ENCODE data around the gene OR2A5.
"Not testable (repeated sequence)": the region's sequence is repeated elsewhere in the genome, so short reads cannot be mapped to it uniquely, and the experiment has no call there.

Gene OR2A5, protein sequence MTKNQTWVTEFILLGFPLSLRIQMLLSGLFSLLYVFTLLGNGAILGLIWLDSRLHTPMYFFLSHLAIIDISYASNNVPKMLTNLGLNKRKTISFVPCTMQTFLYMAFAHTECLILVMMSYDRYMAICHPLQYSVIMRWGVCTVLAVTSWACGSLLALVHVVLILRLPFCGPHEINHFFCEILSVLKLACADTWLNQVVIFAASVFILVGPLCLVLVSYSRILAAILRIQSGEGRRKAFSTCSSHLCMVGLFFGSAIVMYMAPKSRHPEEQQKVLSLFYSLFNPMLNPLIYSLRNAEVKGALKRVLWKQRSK

DNA sequence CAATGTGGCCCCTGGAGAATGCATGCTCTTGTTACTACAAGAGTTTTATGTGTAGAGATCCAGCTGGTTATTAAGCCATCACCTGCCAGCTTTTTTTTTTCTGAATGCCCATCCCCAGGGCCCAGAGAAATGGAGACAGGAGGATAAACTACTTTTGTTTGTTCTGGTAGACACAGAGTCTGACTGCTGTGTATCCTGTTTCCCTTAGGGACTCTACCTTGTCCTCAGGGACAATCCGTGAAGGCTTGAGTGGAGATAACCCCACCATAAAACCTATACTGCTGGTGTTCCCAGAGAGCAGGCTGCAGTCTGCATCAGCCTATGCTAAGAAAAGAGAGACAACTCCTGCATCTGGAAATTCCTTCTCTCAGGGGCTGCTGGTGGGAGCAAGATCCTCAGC lies at the start of gene OR2A5:
Gene OR2A5 (plus strand): TSS at position 301 of the 400 bp plus-strand sequence. CDS start 1,454 bp downstream, outside the sequence.
- Histone ChIP-seq H3K27me3 (ENCODE audit: control insufficient read depth, insufficient read depth, low read length) (no peaks in the 10 kb centered on the region), H3K36me3 (ENCODE audit: control insufficient read depth, insufficient read depth, low read length) (no peaks in the 10 kb centered on the region), H3K4me1 (ENCODE audit: control insufficient read depth, insufficient read depth, low read length) (no peaks in the 10 kb centered on the region), H3K4me3 (ENCODE audit: low read length) (no peak within 1 kb of the TSS), H3K27ac (ENCODE audit: low read depth, low read length) (no peak within 1 kb of the TSS), H3K9ac (ENCODE audit: low read length) (no peak within 1 kb of the TSS)

DNA sequence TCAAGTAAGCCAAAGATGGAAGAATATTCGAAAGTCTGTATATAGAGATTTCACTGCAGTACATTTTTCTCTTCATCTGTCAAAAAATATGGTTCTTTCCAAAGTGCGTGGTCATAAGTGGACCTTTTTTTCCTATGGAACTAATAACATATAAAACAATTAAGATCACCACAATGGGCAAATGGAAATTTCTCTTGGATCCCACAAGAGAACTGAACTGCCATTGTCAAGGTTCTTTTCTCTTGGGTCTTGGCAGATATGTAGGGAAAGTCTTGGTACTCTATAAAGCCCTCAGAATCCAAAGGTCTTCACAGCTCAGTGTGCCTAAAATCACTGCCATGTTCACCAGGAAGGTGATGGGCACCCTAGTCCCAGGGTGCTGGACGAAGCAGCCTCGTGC lies 48.7 kb upstream of the OR2A5 start, which contains the start of gene OR6B1:
Gene OR6B1 (plus strand): TSS at position 301 of the 400 bp plus-strand sequence. CDS start 3,677 bp downstream, outside the sequence.
- Histone ChIP-seq H3K27ac (ENCODE audit: low read depth, low read length) (no peak within 1 kb of the TSS), H3K36me3 (ENCODE audit: control insufficient read depth, insufficient read depth, low read length) (no peaks in the 10 kb centered on the region), H3K4me3 (ENCODE audit: low read length) (no peak within 1 kb of the TSS), H3K4me1 (ENCODE audit: control insufficient read depth, insufficient read depth, low read length) (no peaks in the 10 kb centered on the region), H3K27me3 (ENCODE audit: control insufficient read depth, insufficient read depth, low read length) (no peaks in the 10 kb centered on the region), H3K9ac (ENCODE audit: low read length) (no peak within 1 kb of the TSS)

DNA sequence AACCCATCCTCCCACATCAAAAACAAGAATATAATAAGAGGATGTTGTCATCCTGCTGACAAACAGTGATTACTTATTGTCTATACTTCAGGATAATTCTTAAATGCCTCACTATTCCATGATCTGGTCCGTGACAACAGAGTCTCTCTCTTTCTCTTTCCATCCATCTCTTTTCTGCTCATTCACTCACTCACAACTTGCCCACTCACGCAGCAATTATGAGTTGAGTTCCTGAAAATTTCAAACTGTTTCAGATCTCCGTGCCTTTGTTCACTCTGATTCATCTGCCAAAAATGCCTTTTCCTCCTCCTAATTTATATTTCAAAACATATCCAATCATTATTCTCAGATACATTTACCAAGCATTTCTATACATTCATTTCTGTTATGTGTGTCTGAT lies 47.2 kb upstream of the OR2A5 start:
- Histone ChIP-seq H3K9ac (ENCODE audit: low read length) (no peak overlapping the region), H3K36me3 (ENCODE audit: control insufficient read depth, insufficient read depth, low read length) (no peaks in the 10 kb centered on the region), H3K4me3 (ENCODE audit: low read length) (no peak overlapping the region), H3K4me1 (ENCODE audit: control insufficient read depth, insufficient read depth, low read length) (no peaks in the 10 kb centered on the region), H3K27ac (ENCODE audit: low read depth, low read length) (no peak overlapping the region), H3K27me3 (ENCODE audit: control insufficient read depth, insufficient read depth, low read length) (no peaks in the 10 kb centered on the region)

DNA sequence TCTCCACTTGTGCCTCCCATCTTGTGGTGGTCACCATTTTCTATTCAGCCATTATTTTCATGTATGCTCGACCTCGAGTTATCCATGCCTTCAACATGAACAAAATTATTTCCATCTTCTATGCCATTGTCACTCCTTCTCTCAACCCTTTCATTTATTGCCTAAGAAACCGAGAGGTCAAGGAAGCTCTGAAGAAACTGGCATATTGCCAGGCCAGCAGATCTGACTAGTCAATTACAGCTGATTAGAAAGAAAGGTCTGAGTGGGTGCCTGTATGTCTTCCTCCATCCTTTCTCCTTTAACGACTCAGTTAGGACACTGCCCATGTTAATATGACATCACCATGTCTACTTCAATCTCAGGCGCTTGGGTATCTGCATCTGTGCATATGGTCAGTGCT lies 44.0 kb upstream of the OR2A5 start:
- no peaks in the 10 kb centered on the region for H3K27me3 ChIP-seq (ENCODE audit: control insufficient read depth, insufficient read depth, low read length)
- H3K4me3 ChIP-seq (ENCODE audit: low read length), result no peak overlapping the region
- H3K4me1 ChIP-seq (ENCODE audit: control insufficient read depth, insufficient read depth, low read length), result no peaks in the 10 kb centered on the region
- no peaks in the 10 kb centered on the region for H3K36me3 ChIP-seq (ENCODE audit: control insufficient read depth, insufficient read depth, low read length)
- H3K9ac ChIP-seq (ENCODE audit: low read length), result no peak overlapping the region
- H3K27ac ChIP-seq (ENCODE audit: low read depth, low read length), result no peak overlapping the region

DNA sequence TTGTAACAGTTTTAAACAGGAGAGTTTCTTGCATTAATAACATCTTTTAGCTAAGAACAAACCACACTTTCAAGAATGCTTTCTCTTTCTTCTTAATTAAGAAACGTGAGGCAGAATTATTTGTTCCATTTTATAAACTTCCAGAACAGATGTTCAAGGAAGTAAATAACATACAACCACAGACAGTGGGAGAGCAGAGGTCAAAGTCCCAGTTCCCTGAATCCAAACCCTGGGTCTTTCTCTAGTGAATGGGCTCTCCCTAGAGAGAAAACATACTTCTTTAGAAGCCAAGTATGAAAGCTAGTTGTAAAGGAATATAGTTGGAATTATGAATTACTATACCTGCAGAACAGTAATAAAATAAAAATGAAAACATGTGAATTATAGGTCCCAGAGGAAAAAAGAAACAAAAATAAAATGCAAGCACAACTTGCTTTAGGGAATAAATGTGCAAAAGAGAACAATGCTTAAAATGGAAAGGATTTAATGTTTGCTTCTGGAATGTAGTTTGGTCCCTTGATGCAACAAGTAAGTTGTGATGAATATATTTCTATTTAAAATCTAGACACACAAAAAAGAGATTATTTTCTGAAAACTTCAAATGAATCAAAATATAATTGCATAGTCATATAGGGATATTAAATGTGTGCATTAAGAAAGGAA lies 42.6 kb upstream of the OR2A5 start:
- H3K27ac ChIP-seq (ENCODE audit: low read depth, low read length), result no peak overlapping the region
- H3K27me3 ChIP-seq (ENCODE audit: control insufficient read depth, insufficient read depth, low read length), result no peaks in the 10 kb centered on the region
- H3K4me3 ChIP-seq (ENCODE audit: low read length), result no peak overlapping the region
- no peaks in the 10 kb centered on the region for H3K4me1 ChIP-seq (ENCODE audit: control insufficient read depth, insufficient read depth, low read length)
- H3K9ac ChIP-seq (ENCODE audit: low read length), result no peak overlapping the region
- no peaks in the 10 kb centered on the region for H3K36me3 ChIP-seq (ENCODE audit: control insufficient read depth, insufficient read depth, low read length)

DNA sequence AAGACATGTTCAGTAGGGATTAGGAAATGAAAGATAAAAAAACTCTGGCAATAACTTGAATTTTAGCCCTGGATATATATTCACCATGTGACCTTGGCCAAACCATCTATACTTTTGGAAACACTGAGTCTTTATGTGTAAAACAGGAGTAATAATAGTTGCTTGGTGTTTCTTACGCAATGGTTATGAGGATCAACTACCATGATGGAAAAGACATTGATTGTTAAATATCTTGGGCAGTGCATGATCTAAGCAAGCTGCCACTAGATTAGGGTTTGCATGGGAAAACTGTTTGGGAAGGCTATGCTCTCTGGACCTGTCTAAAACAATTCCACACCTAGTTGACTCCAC lies 42.1 kb upstream of the OR2A5 start:
- Histone ChIP-seq H3K4me1 (ENCODE audit: control insufficient read depth, insufficient read depth, low read length) (no peaks in the 10 kb centered on the region), H3K27me3 (ENCODE audit: control insufficient read depth, insufficient read depth, low read length) (no peaks in the 10 kb centered on the region), H3K36me3 (ENCODE audit: control insufficient read depth, insufficient read depth, low read length) (no peaks in the 10 kb centered on the region), H3K4me3 (ENCODE audit: low read length) (no peak overlapping the region), H3K27ac (ENCODE audit: low read depth, low read length) (no peak overlapping the region), H3K9ac (ENCODE audit: low read length) (no peak overlapping the region)

DNA sequence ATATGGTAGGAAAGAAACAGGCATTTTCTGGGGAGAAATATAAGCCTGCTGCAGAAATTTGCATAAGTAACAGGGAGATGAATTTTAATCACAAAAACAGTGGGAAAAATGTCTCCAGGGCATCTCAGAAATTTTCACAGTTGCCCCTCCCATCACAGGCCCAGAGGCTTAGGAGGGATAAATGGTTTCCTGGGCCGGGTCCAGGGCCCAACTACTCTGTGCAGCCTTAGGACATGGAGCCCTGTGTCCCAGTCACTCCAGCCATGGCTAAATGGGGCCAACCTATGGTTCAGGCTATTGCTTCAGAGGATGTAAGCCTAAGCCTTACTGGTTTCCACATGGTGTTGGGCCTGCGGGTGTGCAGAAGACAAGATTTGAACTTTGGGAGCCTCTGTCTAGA lies 39.4 kb upstream of the OR2A5 start:
- Histone ChIP-seq H3K4me3 (ENCODE audit: low read length) (no peak overlapping the region), H3K27ac (ENCODE audit: low read depth, low read length) (no peak overlapping the region), H3K4me1 (ENCODE audit: control insufficient read depth, insufficient read depth, low read length) (no peaks in the 10 kb centered on the region), H3K9ac (ENCODE audit: low read length) (no peak overlapping the region), H3K36me3 (ENCODE audit: control insufficient read depth, insufficient read depth, low read length) (no peaks in the 10 kb centered on the region), H3K27me3 (ENCODE audit: control insufficient read depth, insufficient read depth, low read length) (no peaks in the 10 kb centered on the region)

DNA sequence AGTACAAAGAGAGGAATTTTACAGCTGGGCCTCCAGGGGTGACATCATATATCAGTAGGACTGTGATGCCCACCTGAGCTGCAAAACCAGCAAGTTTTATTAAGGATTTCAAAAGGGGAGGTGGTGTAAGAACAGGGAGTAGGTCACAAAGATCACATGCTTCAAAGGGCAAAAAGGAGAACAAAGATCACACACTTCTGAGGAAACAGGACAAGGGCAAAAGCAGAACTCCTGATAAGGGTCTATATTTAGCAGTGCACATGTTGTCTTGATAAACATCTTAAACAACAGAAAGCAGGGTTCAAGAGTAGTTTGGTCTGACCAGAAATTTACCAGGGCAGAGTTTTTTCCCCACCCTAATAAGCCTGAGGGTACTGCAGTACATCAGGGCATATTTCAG lies 38.7 kb upstream of the OR2A5 start:
- H3K4me3 ChIP-seq (ENCODE audit: low read length); H3K27ac ChIP-seq (ENCODE audit: low read depth, low read length); H3K9ac ChIP-seq (ENCODE audit: low read length); H3K4me1 ChIP-seq (ENCODE audit: control insufficient read depth, insufficient read depth, low read length); H3K36me3 ChIP-seq (ENCODE audit: control insufficient read depth, insufficient read depth, low read length); H3K27me3 ChIP-seq (ENCODE audit: control insufficient read depth, insufficient read depth, low read length): not testable (repeated sequence)

DNA sequence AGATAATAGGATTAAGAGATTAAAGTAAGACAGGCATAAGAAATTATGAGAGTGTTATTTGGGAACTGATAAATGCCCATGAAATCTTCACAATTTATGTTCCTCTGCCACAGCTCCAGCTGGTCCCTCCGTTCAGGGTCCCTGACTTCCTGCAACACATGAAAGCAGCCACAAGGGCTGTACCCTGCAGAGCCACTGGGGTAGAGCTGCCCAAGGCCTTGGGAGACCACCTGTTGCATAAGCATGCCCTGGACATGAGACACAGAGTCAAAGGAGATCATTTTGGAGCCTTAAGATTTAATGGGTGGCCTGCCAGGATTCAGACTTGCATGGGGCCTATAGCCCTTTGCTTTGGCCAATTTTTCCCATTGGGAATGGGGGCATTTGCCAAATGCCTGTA lies 37.9 kb upstream of the OR2A5 start:
- not testable (repeated sequence) for H3K27me3 ChIP-seq (ENCODE audit: control insufficient read depth, insufficient read depth, low read length); H3K9ac ChIP-seq (ENCODE audit: low read length); H3K36me3 ChIP-seq (ENCODE audit: control insufficient read depth, insufficient read depth, low read length); H3K27ac ChIP-seq (ENCODE audit: low read depth, low read length); H3K4me1 ChIP-seq (ENCODE audit: control insufficient read depth, insufficient read depth, low read length); H3K4me3 ChIP-seq (ENCODE audit: low read length)

DNA sequence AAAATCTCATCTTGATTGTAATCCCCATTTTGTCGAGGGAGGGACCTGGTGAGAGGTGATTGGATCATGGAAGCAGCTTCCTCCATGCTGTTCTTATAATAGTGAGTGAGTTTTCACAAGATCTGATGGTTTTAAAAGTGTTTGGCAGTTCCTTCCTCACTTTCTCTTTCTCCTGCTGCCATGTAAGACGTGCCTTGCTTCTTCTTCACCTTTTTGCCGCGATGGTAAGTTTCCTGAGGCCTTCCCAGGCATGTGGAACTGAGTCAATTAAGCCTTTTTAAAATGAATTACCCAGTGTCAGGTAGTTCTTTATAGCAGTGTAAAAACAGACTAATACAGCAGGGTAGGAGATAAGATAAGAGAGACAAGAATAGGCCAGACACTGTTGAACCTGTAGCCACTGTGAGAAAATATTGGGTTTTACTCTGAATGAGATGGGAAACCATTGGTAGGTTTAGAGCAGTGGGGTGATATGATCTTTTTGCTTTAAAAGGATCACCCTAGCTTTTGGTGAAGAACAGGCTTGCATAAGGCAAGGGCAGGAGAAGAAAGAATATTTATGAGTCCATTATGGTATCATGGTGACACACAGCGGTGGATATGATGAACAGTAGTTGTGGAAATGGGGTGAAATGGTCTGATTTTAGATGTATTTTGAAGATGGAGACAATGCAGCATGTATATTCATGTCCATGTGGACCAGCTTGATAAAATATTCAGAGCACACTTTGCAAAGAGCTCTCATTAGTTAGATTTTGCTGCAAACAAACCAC lies 37.1 kb upstream of the OR2A5 start:
- Histone ChIP-seq H3K4me1 (ENCODE audit: control insufficient read depth, insufficient read depth, low read length) (no peaks in the 10 kb centered on the region), H3K4me3 (ENCODE audit: low read length) (no peak overlapping the region), H3K27me3 (ENCODE audit: control insufficient read depth, insufficient read depth, low read length) (no peaks in the 10 kb centered on the region), H3K27ac (ENCODE audit: low read depth, low read length) (no peak overlapping the region), H3K36me3 (ENCODE audit: control insufficient read depth, insufficient read depth, low read length) (no peaks in the 10 kb centered on the region), H3K9ac (ENCODE audit: low read length) (no peak overlapping the region)

DNA sequence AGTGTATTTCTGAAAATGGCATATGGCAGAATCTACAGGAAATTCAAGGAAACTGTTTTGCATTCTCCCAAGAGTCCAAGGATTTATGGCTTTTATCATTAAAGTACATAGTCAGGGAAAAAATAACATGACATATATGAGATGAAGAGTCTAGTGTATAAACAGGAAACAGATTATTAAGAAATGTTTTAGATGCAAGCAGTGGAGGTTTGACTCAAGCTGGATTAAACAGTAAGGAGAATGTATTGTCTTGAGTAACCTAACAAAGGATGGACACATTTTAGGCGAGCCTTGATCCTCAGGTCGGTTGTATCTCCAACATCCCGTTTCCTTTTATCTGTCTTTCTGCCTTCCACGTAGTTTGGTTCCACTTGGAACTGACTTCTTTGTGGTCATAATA lies 30.7 kb upstream of the OR2A5 start:
- Histone ChIP-seq H3K36me3 (ENCODE audit: control insufficient read depth, insufficient read depth, low read length) (no peaks in the 10 kb centered on the region), H3K9ac (ENCODE audit: low read length) (no peak overlapping the region), H3K4me1 (ENCODE audit: control insufficient read depth, insufficient read depth, low read length) (no peaks in the 10 kb centered on the region), H3K4me3 (ENCODE audit: low read length) (no peak overlapping the region), H3K27ac (ENCODE audit: low read depth, low read length) (no peak overlapping the region), H3K27me3 (ENCODE audit: control insufficient read depth, insufficient read depth, low read length) (no peaks in the 10 kb centered on the region)

DNA sequence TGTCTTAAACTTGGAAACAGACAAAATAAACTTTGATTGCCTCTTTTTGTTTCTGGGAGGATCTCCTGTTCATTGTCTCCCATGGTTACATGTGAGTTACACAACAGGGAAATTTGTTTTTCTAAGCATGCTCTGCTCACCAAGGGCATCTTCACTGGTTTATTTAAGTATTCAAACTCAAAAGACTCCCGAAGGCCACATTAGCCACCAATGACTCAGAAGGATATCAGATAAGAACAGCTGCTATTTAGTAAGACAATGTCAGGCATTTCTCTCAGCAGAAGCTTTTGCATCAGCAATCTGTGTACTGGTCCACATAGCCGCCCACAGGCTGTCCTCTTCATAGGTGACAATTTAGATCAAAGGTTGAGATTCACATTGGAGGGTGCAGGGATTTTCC lies 29.3 kb upstream of the OR2A5 start:
- H3K4me1 ChIP-seq (ENCODE audit: control insufficient read depth, insufficient read depth, low read length), result no peaks in the 10 kb centered on the region
- no peak overlapping the region for H3K4me3 ChIP-seq (ENCODE audit: low read length)
- no peak overlapping the region for H3K27ac ChIP-seq (ENCODE audit: low read depth, low read length)
- no peak overlapping the region for H3K9ac ChIP-seq (ENCODE audit: low read length)
- H3K36me3 ChIP-seq (ENCODE audit: control insufficient read depth, insufficient read depth, low read length), result no peaks in the 10 kb centered on the region
- no peaks in the 10 kb centered on the region for H3K27me3 ChIP-seq (ENCODE audit: control insufficient read depth, insufficient read depth, low read length)
